Thyroid gland (tissue), 4 donors: ENCODE measurements around the gene ST6GALNAC5. TPM values are rescaled to one million over a fixed set of nuclear protein-coding genes. Genes with fewer than 3 reads are reported as not detected.

Experiments used
- DNase-seq, 2 donors: peaks; one replicate each; pipeline ENCODE4 v3.0.0-alpha.2; 2019
- H3K27ac ChIP-seq, 3 donors: fragments of 200-600 bp; sonication (generic); 1 replicate in 2 of 3; 2 replicates in 1 of 3; pipeline ENCODE4 v1.5.1; 2016 to 2019; ENCODE audit warnings: mild to moderate bottlenecking in 1 of 3, moderate library complexity in 1 of 3
- H3K27me3 ChIP-seq: fragments of 200-600 bp; sonication (generic); one replicate; pipeline ENCODE4 v1.5.1; 2019
- H3K36me3 ChIP-seq, 2 donors: fragments of 200-600 bp; sonication (generic); one replicate each; pipeline ENCODE4 v1.5.1; 2016 to 2019
- H3K4me1 ChIP-seq, 2 donors: fragments of 200-600 bp; sonication (generic); one replicate each; pipeline ENCODE4 v1.5.1; 2017 to 2019
- H3K4me3 ChIP-seq, 3 donors: fragments of 200-600 bp; sonication (generic); replicated peaks in 1 of 3; 1 replicate in 2 of 3; 2 replicates in 1 of 3; pipeline ENCODE4 v1.5.1; 2016; ENCODE audit warnings: mild to moderate bottlenecking in 1 of 3
- H3K9me3 ChIP-seq: fragments of 200-600 bp; sonication (generic); one replicate; pipeline ENCODE4 v1.5.1; 2017
- CTCF ChIP-seq, 6 experiments: fragments of 200-600 bp in 3 of 6; fragments of 450-650 bp in 3 of 6; sonication (generic) in 3 of 6; IDR thresholded peaks; one replicate each; pipeline ENCODE4 v1.5.1; 2016 to 2019; ENCODE audit warnings: antibody characterized with exemption in 6 of 6, mild to moderate bottlenecking in 2 of 6, inconsistent platforms in 1 of 6, moderate library complexity in 1 of 6
- POLR2A ChIP-seq, 2 donors: fragments of 450-650 bp; IDR thresholded peaks; one replicate each; pipeline ENCODE4 v1.6.1; 2017; ENCODE audit warnings: antibody characterized with exemption in 2 of 2, mild to moderate bottlenecking in 2 of 2, moderate library complexity in 1 of 2
- WGBS, 2 donors: methylation state at CpG; one replicate each; pipeline ENCODE4 v1.1.5; 2017; 5-methylcytosine and 5-hydroxymethylcytosine counted together
- intact Hi-C: fragments of 100-400 bp; cut with DNase I; formaldehyde crosslinking; loops from one replicate; pipeline ENCODE4 v1.15.1; 2023
- total RNA-seq, 4 donors: library from RNA; depleted of rRNA; stranded (reverse); fragments of >200 nt; gene quantifications; one replicate each; pipeline ENCODE4 v1.2.3, GENCODE V29; 2016

Gene ST6GALNAC5
- total RNA-seq, 4 donors from 2014 or later, result 0.83 to 3.0 TPM; not detected in 2

DNA sequence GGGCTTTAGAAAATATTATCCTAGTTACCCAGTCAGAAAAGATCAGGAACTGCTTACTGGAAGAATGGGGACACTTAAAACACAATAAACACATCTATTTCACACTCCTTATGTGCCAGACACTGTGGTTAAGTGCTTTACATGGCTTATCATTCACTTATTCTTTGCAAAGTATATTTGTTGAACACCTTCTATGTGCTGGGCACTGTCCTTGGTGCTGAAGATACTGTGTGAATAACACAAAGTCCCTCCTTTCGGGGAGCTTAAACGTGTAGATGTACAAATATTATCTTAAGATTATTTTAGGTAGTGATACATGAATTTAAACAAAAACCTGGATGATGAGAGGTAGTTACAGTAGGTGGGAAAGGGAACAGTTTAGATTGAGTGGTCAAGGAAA lies 169.3 kb downstream of the ST6GALNAC5 start:
- H3K36me3 ChIP-seq, result no peaks in the 10 kb centered on the region
- no peak overlapping the region for H3K27ac ChIP-seq
- H3K4me1 ChIP-seq, result no peaks in the 10 kb centered on the region
- no peaks in the 10 kb centered on the region for H3K27me3 ChIP-seq
- no peak overlapping the region for H3K4me3 ChIP-seq
- 76 to 84% methylated on average over 2 of the region's 2 CpGs for whole genome bisulfite sequencing, 2 donors
- H3K9me3 ChIP-seq, result no peaks in the 10 kb centered on the region
- intact Hi-C loops, result no loop called here
- TF ChIP-seq CTCF (IDR thresholded peaks at IDR 0.05) (no peak), POLR2A (IDR thresholded peaks at IDR 0.05) (no peak)
- no peak for DNase-seq

DNA sequence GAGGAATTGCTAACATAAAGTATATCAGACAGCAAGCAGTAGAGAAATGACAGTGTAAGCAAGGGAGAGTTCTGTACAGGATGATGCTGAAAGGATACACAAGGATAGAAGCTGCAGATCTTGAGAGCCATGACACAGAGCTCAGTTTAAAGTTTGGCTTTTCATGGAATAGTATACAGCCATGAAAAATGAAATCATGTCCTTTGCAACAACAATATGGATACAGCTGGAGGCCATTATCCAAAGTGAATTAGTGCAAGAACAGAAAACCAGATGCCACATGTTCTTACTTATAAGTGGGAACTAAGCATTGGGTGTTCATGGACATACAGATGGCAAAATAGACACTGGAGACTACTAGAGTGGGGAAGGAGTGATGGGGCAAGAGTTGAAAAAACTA lies 169.8 kb downstream of the ST6GALNAC5 start:
- Histone ChIP-seq H3K4me3 (no peak overlapping the region), H3K36me3 (no peaks in the 10 kb centered on the region), H3K9me3 (no peaks in the 10 kb centered on the region), H3K27ac (no peak overlapping the region), H3K27me3 (no peaks in the 10 kb centered on the region), H3K4me1 (no peaks in the 10 kb centered on the region)
- TF ChIP-seq CTCF (IDR thresholded peaks at IDR 0.05) (no peak), POLR2A (IDR thresholded peaks at IDR 0.05) (no peak)
- no peak for DNase-seq
- intact Hi-C loops, result no loop called here

DNA sequence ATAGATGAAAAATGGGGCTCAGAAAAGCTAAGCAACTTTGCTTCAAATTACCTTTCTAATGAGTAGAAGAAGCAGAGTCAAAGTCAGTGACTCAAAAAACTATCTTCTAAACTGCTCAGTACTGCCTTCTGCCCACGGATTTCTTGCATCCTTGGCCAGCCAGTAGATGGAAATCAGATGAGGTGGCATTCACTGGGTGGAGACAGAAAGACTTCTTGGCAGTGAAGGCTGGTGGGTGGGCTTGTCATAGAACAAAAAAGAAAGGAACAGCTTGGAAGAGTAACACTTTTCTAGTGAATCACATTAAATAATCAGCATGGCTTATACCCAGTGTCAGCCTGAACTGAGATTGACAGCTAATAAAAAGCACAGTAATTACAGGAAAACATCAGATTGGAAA lies 170.7 kb downstream of the ST6GALNAC5 start:
- no peak for DNase-seq
- no peak overlapping the region for H3K27ac ChIP-seq
- WGBS, 2 donors, result 62 to 68% methylated on average over 1 of the region's 1 CpG
- intact Hi-C loops, result no loop called here
- no peaks in the 10 kb centered on the region for H3K9me3 ChIP-seq
- H3K4me1 ChIP-seq, result no peaks in the 10 kb centered on the region
- no peak for TF ChIP-seq POLR2A (IDR thresholded peaks at IDR 0.05)
- no peak for TF ChIP-seq CTCF (IDR thresholded peaks at IDR 0.05)
- no peaks in the 10 kb centered on the region for H3K36me3 ChIP-seq
- no peak overlapping the region for H3K4me3 ChIP-seq
- H3K27me3 ChIP-seq, result no peaks in the 10 kb centered on the region

GRCh38 chr1:77039111-77039510 lies 171.8 kb downstream of the ST6GALNAC5 start:
- Histone ChIP-seq H3K27me3 (no peaks in the 10 kb centered on the region), H3K36me3 (no peaks in the 10 kb centered on the region), H3K27ac (no peak overlapping the region), H3K4me1 (no peaks in the 10 kb centered on the region), H3K4me3 (no peak overlapping the region), H3K9me3 (no peaks in the 10 kb centered on the region)
- TF ChIP-seq CTCF (IDR thresholded peaks at IDR 0.05) (no peak), POLR2A (IDR thresholded peaks at IDR 0.05) (no peak)
- DNase-seq, result no peak
- 100% methylated on average over 1 of the region's 1 CpG for WGBS, 2 donors
- intact Hi-C loops, result no loop called here

- WGBS, 2 donors, result 84 to 89% methylated on average over 8 of the region's 8 CpGs
Measured at GRCh38 chr1:77039739-77040138, 172.5 kb downstream of the ST6GALNAC5 start.

More at GRCh38 chr1:77039739-77040138, 172.5 kb downstream of the ST6GALNAC5 start:
- H3K9me3 ChIP-seq, result no peaks in the 10 kb centered on the region
- H3K4me3 ChIP-seq, result no peak overlapping the region
- H3K27me3 ChIP-seq, result no peaks in the 10 kb centered on the region
- H3K4me1 ChIP-seq, result no peaks in the 10 kb centered on the region
- DNase-seq, result no peak
- TF ChIP-seq CTCF (IDR thresholded peaks at IDR 0.05), result no peak
- no peaks in the 10 kb centered on the region for H3K36me3 ChIP-seq
- intact Hi-C loops, result no loop called here
- no peak overlapping the region for H3K27ac ChIP-seq
